GM21381 (cell line): ENCODE measurements around the gene TREH.
"Not testable (repeated sequence)": the region's sequence is repeated elsewhere in the genome, so short reads cannot be mapped to it uniquely, and the experiment has no call there.

Source experiments
- ATAC-seq: cut with Tn5 transposase; IDR thresholded peaks from one replicate; pipeline ENCODE4 v1.9.1; 2021; ENCODE audit warnings: mild to moderate bottlenecking, moderate library complexity; ENCODE audit not compliant: unreplicated experiment

Gene TREH

GRCh38 chr11:118615282-118615975, 64.0 kb downstream of the TREH start:
- ATAC-seq, result no peak

DNA sequence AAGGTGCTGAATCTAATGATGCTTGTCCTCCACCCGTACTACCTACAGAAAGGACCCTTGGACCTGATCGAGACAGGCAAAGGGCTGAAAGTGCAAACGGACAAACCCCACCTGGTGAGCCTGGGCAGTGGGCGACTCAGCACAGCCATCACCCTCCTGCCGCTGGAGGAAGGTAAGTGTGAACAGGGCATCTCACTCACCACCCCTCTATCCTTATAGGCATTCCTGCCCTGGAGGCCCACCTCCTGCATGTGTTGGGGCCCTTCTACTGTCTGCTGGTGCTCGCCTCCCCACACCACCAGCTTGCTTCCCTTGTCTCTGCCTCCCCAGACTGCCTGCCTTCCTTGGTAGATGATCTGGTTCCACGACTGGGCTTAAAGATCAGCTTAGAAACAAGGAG, 64.9 kb downstream of the TREH start:
- ATAC-seq, result no peak

GRCh38 chr11:118612378-118612777, 67.1 kb downstream of the TREH start:
- ATAC-seq, result no peak

- not testable (repeated sequence) for ATAC-seq
Observed at GRCh38 chr11:118611433-118611795, 68.0 kb downstream of the TREH start.

- no peak for ATAC-seq
Observed at GRCh38 chr11:118610773-118611432, 68.5 kb downstream of the TREH start.

DNA sequence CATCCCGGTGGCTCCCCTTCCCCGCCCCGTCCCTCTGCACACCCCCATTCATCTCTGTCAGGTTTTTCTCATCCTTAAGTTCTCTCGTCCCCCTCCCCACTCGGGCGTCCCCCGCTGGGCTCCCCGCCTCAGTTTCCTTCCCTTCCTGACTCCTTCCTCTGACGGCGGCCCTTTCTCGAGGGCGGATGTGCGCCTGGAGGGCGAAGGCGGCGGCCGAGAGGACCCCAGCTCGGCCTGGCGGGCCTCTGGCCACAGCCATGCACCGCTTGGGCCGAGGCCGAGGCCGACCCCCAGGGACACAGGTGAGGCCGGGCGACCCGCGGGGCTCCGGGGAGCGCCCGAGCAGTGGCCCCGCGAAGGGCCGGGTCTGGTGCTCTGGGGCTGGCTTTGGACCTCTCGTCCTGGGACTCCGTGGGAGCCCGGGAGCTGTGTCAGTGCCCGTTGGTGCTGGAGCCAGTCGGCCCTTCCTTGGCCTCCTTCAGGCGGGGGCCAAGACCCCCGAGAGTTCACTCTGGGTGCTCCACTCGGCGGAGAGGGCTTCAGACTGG, 69.2 kb downstream of the TREH start:
- ATAC-seq, result no peak

GRCh38 chr11:118609380-118610224, 69.8 kb downstream of the TREH start:
- ATAC-seq, result no peak

- ATAC-seq, result no peak
Observed at GRCh38 chr11:118608360-118609227, 70.9 kb downstream of the TREH start.

DNA sequence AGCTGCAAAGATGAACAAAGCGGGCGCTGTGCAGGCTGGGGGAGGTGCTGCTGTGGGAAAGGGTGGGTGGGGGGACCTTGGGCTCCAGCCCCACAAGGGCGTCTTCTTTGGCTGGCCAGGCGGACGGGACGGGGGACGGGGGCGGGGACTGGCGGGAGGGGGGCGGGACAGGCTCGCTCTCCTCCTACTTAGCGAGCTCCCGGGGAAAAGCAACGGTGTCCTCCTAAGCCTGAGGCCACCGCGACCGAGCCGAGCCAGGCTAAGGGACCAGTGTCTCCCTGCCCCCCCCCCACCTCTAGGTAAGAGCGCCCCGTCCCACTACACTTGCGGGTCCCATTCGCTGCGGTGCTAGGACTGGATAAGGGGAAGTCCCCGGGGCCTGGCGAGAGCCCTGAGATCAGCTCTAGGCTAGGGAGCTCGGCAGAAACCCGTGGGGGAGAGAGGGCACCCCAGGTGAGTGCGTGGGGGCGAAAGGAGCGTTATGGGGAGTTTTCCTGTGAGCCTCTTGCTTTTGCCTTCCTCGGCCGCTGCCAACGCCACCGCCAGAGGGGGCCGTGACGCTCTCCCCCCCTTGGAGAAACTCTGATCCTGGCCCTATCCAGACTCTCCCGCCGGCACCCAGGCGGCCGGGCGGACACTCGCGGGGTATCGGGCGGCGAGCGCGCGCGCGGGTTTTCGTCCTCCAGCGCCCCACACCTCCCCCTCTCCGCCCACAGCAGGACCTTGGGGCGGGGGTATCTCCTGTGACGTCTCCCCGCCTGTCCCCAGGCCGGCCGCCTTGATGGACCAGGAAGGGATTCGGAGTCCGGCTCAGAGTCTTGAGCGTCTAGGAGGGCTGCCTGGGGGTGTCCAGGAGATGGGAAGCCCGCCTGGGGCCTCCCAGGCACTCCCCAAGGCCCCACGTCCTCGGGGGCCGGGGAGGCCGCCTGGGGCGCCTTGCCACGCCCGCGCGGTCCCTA, 71.8 kb downstream of the TREH start, which contains the start of gene PHLDB1:
Gene PHLDB1, plus strand, starts transcription at position 215 of the 959 bp plus-strand sequence. CDS start 6,222 bp downstream, outside the sequence.
- no peak for ATAC-seq
